HG02981 (cell line): Measurements from ENCODE around the gene NRN1L.
"Not testable (repeated sequence)": the region's sequence is repeated elsewhere in the genome, so short reads cannot be mapped to it uniquely, and the experiment has no call there.

Source experiments
- ATAC-seq: cut with Tn5 transposase; IDR thresholded peaks from one replicate; pipeline ENCODE4 v1.9.1; 2021; ENCODE audit warnings: mild to moderate bottlenecking, moderate library complexity; ENCODE audit not compliant: unreplicated experiment

NRN1L gene

DNA sequence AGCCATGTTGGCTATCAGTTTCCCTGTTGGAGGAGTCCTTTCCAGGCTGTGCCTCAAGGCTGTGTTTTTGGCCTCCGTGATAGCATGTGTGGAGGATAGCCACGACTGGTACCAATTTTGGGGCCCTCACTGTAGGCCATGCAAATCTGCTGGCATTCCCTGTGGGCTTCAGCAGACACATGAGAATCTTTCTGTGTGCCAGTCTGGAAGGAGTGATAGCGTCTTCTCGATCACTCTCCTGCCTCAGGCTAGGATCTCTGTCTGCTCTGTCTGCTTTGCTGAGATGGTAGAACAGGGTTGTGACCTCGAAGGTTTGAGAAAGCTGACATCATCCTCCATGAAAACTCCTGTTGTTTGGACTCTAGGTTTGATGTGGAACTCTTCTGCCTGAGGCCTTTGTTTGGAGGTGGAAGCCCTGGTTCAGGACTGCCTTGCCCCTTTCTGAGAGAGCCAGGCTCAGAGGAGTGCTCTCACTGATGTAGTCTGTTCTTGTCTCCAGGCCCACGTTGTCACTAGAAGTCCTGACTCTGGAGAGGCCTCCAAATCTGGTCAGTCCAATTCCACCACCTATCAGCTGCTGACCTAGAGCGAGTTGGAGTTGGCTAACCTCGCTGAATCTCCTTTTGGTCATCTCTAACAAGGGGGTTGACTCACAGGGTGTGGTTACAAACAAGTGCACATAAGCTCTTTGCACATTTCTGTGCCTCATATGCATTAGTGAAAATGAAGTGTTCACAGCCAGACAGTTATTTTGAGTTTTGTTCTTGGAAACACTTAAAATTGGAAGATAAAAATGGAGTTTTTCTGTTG, 23.9 kb upstream of the NRN1L start:
- ATAC-seq = no peak

DNA sequence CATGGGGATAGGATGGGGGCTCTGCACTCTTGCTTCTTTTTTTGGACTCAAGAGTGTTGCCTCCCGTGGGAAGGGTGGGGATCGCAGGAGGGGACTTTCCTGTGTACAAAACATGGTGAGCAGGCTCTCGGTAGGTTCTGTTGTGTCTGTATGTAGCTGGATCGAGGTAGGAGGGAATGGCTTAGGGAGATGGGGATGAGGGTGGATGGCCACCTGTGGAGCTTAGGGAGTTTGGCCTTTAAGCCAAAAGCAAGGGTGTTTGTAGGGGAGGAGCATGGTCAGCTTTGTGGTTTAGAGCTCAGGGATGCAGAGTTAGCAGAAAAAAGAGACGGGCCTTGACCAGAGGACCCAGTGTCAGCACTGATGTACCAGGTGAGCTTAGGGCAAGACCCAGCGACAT, 22.8 kb upstream of the NRN1L start:
- no peak for ATAC-seq

DNA sequence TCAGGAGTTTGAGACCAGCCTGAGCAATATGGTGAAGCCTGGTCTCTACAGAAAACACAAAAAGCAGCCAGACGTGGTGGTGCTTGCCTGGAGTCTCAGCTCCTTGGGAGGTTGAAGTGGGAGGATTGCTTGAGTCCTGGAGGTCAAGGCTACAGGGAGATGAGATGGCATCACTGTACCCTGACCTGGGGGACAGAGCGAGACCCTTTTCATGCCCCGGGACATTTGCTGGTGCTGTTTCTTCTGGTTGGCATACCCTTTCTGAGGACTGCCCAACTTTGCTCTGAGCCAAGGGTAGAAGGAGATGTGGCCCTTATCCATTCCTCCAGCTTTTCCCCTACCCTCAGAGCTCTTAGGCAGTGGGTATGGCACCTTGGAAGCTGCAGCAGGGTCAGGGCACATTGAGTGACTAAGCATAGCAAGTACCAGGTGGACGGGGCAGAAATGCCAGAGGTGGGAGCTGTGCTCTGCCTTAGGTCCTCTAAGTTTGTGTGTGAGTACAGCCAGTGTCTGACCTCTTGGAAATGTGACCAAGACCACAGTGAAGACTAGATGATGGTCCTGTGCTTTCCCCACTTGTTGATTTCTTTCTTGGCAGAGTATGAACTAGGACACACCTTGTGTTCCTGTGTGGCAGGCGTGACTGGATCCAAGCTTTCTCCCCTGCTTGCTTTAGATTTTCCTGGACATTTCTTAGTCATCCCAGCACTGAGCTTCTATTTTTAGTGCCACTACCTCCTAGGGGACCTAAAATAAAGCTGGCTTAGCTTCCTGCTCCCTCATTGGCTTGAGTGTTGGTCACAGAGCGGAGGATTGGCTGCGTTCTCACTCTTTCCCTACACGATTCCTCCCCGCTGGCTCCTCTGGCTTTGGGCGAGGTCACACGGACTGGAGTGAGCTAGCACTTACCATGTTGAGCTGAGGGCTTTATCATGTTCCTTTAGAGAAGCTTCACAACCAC, 21.8 kb upstream of the NRN1L start:
- ATAC-seq = no peak

DNA sequence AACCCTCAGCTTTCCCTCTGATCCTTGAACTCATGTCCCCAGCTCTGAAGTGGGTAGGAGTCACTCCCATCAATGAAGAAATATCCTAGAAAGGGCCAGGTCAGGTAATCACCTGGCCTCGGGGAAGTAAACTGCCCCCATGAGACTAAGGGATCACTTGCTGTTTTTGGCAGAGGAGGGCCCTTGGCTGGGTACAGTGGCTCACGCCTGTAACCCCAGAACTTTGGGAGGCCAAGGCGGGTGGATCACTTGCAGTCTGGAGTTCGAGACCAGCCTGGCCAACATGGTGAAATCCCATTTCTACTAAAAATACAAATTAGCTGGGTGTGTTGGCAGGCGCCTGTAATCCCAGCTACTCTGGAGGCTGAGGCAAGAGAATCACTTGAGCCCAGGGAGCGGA, 20.6 kb upstream of the NRN1L start:
- not testable (repeated sequence) for ATAC-seq

DNA sequence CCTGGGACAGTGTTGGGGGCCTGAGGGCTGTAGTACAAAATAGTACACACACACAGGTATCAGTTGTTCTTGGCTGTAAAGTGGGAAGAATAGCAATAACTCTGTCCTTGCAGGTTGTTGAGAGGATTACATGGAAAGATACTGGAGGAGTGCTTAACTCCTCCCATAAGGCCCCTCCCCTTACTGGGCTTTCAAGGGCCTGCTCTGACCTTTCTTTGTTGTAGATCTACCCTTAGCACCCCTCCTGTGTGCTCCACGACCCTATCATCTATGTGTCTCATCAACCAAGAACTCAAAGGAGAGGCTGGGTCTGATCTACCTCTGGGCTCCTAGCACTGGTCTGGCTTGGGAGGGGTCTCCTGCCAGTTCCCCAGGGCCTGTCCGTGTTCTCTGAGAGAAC, 20.1 kb upstream of the NRN1L start:
- ATAC-seq = no peak

DNA sequence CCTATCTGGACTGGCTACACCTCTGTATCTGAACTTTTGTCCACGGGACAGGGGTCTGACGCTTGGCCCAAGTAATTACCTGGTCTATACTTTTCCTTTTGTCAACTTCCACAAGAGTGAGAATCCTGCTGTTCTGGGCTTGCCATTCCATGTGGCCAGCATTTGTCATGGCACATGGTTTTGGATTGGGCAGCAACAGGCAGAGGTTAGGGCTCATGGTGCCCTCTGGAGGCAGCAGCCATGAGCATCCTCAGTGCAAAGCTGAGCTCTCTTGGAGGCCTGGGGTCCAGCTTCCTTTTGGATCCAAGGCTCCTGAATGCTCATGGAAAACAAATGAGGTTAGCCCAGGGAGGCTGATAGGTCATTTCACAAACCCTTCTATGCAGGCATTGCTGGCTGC, 19.4 kb upstream of the NRN1L start:
- no peak for ATAC-seq

DNA sequence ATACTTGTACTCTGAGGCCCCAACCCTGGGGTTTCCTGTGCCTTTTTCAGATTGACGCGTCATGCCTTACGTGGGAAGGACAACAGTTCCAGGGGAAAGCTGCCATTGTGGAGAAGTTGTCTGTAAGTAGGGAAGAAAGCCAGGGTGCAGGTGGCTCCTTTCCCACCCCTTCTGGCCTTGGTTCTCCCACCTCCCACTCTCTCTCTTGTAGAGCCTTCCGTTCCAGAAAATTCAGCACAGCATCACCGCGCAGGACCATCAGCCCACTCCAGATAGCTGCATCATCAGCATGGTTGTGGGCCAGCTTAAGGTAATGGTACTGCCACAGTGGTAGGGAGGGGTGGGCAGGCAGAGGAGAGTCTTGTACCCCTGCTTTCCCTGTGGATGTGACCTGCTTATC, 16.4 kb upstream of the NRN1L start:
- ATAC-seq = no peak

DNA sequence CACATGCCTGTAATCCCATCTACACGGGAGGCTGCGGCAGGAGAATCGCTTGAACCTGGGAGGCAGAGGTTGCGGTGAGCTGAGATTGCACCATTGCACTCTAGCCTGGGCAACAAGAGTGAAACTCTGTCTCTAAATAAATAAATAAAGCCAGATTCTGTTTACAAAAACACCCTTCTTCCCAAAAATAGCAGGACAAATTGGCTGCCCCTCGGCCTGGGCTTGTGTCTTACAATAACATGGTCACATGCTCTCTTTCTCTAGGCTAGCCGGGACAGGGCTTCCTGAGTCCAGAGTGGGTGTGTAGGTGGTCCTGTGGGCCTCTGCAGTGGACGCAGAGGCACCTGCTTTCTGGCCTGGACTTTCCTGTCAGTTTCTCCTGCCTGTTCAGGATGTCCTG, 15.0 kb upstream of the NRN1L start:
- no peak for ATAC-seq

DNA sequence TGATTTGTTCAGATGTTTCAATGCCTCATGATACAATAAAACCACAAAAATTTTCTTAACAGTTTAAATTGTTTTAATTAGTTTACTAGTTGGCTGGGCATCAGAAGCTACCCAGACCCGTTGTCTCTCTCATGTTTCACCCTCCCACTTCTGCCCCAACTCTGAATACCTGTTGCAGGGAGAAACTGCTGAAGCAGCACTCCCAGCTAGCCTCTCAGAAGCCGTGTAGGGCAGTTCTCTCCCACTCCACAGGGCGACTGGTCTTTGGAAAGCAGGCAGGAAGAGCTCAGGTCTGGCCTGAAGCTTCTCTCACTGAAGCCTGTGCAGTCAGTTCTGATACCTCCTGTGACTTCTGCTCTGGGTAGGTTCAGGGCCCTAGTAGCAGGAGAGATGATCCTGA, 13.4 kb upstream of the NRN1L start:
- ATAC-seq = no peak

DNA sequence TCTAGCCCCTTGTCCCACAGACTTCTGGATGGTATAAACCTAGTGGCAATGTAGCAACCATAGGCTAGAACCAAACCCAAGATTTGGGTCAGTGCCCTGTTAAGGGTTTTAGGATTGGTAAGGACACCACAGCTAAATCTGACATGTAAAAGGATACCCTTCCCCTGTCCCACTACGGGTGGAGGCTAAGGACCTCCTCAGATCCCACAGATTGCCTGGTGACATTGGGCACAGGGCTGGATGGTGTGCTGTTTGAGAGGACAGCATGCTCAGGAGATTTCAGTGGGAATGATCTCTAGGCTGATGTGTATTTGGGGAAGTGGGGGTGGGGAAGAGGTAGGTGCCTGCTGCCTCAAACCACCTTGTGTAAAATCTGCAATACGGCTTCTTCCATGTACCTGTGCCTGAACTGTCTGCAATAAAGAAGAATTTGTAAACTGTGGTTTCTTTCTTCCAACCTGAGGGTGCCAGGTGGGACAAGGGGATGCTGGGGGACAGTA, 12.5 kb upstream of the NRN1L start:
- ATAC-seq = no peak

DNA sequence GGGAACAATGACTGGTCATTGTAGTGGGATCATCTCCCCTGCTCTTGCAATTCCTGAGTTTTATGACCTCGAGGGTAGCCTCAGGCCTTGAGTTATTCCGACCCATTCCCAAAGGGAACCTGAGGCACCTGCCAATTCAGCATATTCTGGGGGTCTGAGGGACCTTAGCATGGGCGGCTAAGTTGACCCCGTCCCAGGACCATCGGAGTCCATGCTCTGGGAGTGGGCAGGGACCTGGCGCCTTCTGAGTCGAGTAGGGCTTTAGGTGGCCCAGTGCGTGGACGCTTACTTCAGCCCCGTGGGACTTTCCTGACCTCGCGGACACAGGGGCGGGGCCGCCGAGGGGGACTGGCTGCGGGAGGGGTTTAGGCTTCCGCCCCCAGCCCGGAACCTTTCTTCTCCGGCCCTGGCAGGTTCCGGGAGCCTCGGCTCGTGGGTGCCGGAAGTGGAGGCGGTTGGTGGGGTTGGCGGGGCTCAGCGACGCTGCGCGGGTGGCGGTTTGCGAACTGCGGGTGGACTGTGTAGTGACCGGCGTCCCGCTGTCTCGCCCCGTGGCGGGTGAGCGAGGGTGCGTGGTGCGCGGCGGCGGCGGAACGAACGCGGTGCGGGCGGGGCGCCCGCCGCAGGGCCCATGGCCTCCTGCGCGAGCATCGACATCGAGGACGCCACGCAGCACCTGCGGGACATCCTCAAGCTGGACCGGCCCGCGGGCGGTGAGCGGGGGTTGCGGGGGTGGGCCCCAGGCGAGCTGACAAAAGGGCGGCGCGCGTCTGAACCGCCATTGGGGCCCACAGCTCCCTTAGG, 11.9 kb upstream of the NRN1L start, which contains the start of gene EDC4:
EDC4 (plus strand) TSS at position 422 of the 804 bp plus-strand sequence; CDS start at position 632, 210 bp downstream.
- peak; percentile 75 for ATAC-seq

DNA sequence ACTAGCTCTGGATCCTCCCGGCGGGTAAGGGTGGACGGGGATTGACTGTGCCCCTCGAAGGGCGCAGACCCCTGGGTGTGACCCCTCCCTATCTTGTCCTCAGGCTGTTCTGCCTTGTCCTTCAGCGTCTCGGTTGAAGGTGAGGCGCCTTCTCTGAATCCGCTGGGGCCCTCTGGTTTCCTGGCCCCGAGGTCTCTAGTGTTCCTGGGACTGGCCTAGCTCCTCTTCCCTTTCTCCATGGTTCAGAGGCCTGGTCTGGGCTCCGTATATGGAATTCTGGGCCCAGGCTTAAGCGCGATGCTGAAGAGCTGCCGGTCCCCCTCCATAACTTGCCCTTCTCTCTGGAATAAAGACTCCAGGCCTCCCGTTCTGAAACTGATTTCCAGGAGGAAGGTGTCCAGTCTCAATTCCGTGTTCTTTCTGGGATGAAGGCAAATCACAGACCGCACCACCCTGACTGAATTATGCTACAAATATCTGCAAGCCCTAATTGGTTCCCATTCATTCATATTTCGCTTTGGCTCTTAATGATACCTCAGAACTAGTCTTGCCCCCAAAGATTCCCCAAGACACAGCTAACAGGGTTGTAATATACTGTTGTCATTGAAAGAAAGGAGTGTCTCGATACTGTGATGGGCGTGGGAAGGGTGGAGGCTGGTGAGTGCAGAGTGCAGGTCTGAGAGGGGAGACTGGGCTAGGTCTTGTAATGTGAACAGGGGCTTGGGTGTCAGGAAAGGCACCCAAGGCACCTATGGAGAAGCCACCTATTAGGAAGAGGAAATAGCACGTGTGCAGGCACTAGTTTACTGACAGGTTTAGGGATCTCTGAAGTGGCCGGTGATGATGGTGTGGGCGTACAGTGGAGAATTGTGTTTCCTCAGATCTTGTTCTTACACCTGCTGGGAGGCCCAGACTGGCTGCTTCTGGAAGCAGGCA, 11.0 kb upstream of the NRN1L start:
- ATAC-seq = peak; percentile 9

DNA sequence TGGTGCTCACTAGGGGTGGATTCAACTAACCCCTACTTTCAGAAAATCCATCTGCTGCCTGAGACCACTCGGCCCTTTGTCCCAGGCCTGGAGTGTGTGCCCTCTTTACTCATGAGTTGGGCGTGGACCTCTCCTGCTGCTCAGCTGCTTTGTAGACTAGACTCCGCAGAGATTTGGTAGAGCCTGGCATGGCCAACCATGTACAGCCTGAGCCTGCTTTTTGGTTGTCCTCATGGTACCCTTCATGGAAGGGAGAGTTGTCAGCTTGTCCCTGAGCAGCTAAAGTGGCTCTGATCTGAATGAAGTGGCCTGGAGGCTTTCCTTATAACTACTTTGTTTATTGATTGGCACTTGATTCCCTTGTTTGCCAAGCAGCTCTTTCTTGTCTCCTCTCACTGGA, 10.3 kb upstream of the NRN1L start:
- no peak for ATAC-seq

DNA sequence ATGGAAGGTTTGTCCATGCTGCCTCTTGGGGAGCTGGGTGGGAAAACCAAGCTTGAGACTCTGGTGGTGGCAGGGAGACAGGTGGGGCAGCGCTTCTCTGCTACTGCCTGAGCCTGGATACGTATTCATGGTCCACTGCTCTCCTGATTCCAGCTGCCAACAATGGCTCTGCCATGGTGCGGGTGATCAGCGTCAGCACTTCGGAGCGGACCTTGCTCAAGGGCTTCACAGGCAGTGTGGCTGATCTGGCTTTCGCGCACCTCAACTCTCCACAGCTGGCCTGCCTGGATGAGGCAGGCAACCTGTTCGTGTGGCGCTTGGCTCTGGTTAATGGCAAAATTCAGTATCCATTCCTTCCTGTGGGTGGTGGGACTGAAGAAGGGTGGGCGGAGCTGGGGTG, 7.6 kb upstream of the NRN1L start:
- no peak for ATAC-seq

DNA sequence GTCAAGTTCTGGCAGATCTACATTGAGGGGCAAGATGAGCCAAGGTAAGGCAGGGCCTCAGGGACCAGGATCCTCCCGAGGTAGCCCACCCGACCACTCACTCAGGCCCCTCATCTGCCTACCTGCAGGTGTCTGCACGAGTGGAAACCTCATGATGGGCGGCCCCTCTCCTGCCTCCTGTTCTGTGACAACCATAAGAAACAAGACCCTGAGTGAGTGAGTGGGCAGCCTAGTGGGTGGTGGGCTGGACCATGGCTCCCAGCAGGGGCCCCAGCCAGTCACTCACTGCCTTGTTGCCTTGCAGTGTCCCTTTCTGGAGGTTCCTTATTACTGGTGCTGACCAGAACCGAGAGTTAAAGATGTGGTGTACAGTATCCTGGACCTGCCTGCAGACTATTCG, 6.5 kb upstream of the NRN1L start:
- ATAC-seq = no peak

DNA sequence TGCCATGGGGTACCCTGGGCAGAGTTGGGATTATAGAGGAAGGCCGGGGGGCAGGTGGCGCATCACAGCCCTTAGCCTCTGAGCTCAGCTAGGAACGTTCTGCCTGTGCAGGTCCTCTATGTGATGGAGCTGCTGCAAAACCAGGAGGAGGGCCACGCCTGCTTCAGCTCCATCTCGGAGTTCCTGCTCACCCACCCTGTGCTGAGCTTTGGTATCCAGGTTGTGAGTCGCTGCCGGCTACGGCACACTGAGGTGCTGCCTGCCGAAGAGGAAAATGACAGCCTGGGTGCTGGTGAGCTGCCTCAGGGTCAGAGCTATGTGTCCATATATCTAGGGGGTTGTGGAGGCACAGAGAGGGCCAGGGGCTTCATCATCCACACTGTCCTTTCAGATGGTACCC, 5.8 kb upstream of the NRN1L start:
- no peak for ATAC-seq

DNA sequence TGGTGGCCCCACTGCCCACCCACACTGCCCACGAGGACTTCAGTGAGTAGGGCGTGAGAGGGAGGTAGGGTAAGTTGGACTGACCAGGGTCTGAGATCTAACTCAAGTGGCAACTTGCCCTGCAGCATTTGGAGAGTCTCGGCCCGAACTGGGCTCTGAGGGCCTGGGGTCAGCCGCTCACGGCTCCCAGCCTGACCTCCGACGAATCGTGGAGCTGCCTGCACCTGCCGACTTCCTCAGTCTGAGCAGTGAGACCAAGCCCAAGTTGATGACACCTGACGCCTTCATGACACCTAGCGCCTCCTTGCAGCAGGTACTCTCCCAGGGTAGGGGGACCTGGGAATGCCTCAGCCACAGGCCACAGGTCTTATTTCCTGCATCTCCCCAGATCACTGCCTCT, 5.2 kb upstream of the NRN1L start:
- no peak for ATAC-seq

DNA sequence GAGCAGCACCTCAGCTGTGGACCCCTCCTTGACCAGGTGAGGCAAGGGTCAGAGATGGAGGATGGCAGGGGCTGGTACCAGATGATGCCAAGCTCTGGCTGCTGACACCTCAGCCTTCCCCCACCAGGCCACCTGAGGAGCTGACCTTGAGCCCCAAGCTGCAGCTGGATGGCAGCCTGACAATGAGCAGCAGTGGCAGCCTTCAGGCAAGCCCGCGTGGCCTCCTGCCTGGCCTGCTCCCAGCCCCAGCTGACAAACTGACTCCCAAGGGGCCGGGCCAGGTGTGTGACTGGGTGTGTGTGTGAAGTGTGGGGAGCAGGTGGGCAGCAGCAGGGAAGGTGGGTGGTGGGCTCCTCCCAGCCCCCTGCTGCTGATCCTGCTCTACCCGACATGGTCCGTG, 4.7 kb upstream of the NRN1L start:
- ATAC-seq = no peak

DNA sequence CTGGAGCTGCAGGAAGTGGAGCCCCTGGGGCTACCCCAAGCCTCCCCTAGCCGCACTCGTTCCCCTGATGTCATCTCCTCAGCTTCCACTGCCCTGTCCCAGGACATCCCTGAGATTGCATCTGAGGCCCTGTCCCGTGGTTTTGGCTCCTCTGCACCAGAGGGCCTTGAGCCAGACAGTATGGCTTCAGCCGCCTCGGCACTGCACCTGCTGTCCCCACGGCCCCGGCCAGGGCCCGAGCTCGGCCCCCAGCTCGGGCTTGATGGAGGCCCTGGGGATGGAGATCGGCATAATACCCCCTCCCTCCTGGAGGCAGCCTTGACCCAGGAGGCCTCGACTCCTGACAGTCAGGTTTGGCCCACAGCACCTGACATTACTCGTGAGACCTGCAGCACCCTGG, 4.1 kb upstream of the NRN1L start:
- no peak for ATAC-seq

DNA sequence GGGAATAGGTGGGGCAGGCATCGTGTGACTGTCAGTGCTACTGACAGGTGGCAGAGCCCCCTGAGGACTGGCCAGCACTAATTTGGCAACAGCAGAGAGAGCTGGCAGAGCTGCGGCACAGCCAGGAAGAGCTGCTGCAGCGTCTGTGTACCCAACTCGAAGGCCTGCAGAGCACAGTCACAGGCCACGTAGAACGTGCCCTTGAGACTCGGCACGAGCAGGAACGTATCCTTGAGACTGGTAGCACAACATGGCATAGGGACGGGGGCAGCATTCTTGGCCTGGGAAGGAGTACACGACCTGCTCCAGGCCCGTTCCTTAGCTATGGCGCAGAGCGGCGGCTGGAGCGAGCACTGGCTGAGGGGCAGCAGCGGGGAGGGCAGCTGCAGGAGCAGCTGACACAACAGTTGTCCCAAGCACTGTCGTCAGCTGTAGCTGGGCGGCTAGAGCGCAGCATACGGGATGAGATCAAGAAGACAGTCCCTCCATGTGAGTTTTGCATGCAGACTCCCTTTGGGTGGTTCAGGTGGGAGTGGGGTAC, 3.0 kb upstream of the NRN1L start:
- no peak for ATAC-seq
